Astrocyte (in vitro differentiated cells and primary cell): ENCODE measurements around the gene C22orf31.

Source experiments
- EZH2 ChIP-seq: IDR thresholded peaks from 2 replicates; pipeline ENCODE4 v1.6.1; 2012; ENCODE audit warnings: mild to moderate bottlenecking, low read length, inconsistent platforms; ENCODE audit not compliant: insufficient read depth
- TF ChIP-seq, protein P1 (sequence below): IDR thresholded peaks from 2 replicates; pipeline ENCODE4 v1.5.1; 2011; ENCODE audit warnings: low read depth, mild to moderate bottlenecking, inconsistent platforms, low read length, moderate library complexity; ENCODE audit not compliant: insufficient read depth

DNA sequence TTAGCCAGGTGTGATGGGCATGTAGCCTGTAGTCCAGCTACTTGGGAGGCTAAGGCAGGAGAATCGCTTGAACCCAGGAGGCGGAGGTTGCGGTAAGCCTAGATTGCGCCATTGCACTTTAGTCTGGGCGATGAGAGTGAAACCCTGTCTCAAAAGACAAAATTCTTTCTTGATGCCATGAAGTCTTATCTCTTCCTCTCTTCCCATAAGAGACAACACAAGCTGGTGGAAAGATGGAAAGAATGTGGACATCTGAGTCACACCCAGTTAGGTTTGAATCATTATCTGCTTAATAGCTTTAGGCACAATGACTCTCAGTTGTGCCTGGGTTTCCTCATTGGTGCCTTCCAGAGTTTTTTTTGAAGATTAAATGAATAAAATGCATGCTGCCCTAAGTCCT lies 46.5 kb upstream of the C22orf31 start:
- TF ChIP-seq, protein P1, sequence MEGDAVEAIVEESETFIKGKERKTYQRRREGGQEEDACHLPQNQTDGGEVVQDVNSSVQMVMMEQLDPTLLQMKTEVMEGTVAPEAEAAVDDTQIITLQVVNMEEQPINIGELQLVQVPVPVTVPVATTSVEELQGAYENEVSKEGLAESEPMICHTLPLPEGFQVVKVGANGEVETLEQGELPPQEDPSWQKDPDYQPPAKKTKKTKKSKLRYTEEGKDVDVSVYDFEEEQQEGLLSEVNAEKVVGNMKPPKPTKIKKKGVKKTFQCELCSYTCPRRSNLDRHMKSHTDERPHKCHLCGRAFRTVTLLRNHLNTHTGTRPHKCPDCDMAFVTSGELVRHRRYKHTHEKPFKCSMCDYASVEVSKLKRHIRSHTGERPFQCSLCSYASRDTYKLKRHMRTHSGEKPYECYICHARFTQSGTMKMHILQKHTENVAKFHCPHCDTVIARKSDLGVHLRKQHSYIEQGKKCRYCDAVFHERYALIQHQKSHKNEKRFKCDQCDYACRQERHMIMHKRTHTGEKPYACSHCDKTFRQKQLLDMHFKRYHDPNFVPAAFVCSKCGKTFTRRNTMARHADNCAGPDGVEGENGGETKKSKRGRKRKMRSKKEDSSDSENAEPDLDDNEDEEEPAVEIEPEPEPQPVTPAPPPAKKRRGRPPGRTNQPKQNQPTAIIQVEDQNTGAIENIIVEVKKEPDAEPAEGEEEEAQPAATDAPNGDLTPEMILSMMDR, result no peak
- no peak for TF ChIP-seq EZH2
